ENCODE measurements around the gene MISP. TPM values are rescaled to one million over a fixed set of nuclear protein-coding genes. Genes with fewer than 3 reads are reported as not detected.

MISP gene
- total and polyA plus RNA-seq, 2 of the 13 experiments (the other 11 are each of a cell fraction or from before 2014, with no cell fraction given), result 0.67 to 1.3 TPM

DNA sequence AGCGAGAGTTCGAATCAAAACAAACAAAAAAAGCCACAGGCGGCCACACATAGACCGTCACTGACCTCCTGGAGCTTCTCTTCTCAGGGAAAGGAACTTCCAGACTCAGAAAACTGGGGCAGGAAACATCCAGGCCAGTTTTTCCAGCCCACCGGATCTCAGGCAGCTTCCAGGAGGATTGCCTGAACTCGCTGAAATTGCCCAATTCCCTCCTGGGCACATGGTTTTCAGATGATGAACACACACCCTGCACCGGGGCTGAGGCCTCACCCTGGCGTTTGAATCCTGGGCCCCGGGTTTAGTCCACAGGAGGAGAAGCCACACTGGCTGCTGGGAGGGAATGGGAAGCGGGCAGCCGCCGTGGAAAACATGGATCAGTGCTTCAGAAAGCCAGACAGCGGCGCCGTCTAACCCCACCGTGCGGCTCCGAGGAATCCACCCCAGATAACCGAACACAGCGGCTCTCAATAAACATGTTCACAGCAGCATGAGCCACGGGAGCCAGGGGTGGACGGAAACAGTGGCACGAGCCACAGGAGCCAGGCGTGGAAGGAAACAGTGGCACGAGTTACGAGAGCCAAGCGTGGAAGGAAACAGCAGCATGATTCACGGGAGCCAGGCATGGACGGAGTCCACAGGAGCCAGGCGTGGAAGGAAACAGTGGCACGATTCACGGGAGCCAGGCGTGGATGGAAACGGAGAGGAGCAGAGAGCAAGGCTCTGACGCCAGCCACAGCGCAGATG lies 28.2 kb downstream of the MISP start (continued):
- TF ChIP-seq, protein P1, sequence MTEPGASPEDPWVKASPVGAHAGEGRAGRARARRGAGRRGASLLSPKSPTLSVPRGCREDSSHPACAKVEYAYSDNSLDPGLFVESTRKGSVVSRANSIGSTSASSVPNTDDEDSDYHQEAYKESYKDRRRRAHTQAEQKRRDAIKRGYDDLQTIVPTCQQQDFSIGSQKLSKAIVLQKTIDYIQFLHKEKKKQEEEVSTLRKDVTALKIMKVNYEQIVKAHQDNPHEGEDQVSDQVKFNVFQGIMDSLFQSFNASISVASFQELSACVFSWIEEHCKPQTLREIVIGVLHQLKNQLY (CRISPR knock-in tag; IDR thresholded peaks at IDR 0.05), result peak; percentile 66; the same call in 1 of the 2 replicates
- TF ChIP-seq ZNF709 (CRISPR knock-in tag; IDR thresholded peaks at IDR 0.05) (no peak), KLF16 (CRISPR knock-in tag; IDR thresholded peaks at IDR 0.05) (peak in 1 of 2 experiments; percentile 91; a peak in 2 of 4 replicates), CENPT (CRISPR knock-in tag; IDR thresholded peaks at IDR 0.05; ENCODE audit: low read depth) (0 out of 2 replicates have a peak, but pooled peaks have one; percentile 51), GABPB1 (CRISPR knock-in tag; IDR thresholded peaks at IDR 0.05) (peak; percentile 53), ZNF569 (CRISPR knock-in tag; IDR thresholded peaks at IDR 0.05; ENCODE audit: borderline replicate concordance) (no peak), PHF8 (CRISPR knock-in tag; IDR thresholded peaks at IDR 0.05) (peak; percentile 55), MTF1 (CRISPR knock-in tag; IDR thresholded peaks at IDR 0.05) (peak; percentile 84; the same call in 1 of the 2 replicates), MYC (CRISPR knock-in tag; IDR thresholded peaks at IDR 0.05; ENCODE audit: borderline replicate concordance) (peak; percentile 92), ZNF367 (CRISPR knock-in tag; IDR thresholded peaks at IDR 0.05; ENCODE audit: borderline replicate concordance) (no peak; the same call in 1 of the 2 replicates), IRX3 (CRISPR knock-in tag; IDR thresholded peaks at IDR 0.05; ENCODE audit: borderline replicate concordance, low read depth) (peak; percentile 71; the same call in 1 of the 2 replicates), ZSCAN30 (CRISPR knock-in tag; IDR thresholded peaks at IDR 0.05) (no peak), ELF3 (CRISPR knock-in tag; IDR thresholded peaks at IDR 0.05) (peak; percentile 83), ZNF274 (CRISPR knock-in tag; IDR thresholded peaks at IDR 0.05) (peak; percentile 89), ZNF549 (CRISPR knock-in tag; IDR thresholded peaks at IDR 0.05) (no peak), NFYC (CRISPR knock-in tag; IDR thresholded peaks at IDR 0.05) (peak; percentile 40; the same call in 1 of the 2 replicates)
- TF ChIP-seq, protein P2, sequence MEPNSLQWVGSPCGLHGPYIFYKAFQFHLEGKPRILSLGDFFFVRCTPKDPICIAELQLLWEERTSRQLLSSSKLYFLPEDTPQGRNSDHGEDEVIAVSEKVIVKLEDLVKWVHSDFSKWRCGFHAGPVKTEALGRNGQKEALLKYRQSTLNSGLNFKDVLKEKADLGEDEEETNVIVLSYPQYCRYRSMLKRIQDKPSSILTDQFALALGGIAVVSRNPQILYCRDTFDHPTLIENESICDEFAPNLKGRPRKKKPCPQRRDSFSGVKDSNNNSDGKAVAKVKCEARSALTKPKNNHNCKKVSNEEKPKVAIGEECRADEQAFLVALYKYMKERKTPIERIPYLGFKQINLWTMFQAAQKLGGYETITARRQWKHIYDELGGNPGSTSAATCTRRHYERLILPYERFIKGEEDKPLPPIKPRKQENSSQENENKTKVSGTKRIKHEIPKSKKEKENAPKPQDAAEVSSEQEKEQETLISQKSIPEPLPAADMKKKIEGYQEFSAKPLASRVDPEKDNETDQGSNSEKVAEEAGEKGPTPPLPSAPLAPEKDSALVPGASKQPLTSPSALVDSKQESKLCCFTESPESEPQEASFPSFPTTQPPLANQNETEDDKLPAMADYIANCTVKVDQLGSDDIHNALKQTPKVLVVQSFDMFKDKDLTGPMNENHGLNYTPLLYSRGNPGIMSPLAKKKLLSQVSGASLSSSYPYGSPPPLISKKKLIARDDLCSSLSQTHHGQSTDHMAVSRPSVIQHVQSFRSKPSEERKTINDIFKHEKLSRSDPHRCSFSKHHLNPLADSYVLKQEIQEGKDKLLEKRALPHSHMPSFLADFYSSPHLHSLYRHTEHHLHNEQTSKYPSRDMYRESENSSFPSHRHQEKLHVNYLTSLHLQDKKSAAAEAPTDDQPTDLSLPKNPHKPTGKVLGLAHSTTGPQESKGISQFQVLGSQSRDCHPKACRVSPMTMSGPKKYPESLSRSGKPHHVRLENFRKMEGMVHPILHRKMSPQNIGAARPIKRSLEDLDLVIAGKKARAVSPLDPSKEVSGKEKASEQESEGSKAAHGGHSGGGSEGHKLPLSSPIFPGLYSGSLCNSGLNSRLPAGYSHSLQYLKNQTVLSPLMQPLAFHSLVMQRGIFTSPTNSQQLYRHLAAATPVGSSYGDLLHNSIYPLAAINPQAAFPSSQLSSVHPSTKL (CRISPR knock-in tag; IDR thresholded peaks at IDR 0.05), result peak; percentile 77
- TF ChIP-seq, protein P3, sequence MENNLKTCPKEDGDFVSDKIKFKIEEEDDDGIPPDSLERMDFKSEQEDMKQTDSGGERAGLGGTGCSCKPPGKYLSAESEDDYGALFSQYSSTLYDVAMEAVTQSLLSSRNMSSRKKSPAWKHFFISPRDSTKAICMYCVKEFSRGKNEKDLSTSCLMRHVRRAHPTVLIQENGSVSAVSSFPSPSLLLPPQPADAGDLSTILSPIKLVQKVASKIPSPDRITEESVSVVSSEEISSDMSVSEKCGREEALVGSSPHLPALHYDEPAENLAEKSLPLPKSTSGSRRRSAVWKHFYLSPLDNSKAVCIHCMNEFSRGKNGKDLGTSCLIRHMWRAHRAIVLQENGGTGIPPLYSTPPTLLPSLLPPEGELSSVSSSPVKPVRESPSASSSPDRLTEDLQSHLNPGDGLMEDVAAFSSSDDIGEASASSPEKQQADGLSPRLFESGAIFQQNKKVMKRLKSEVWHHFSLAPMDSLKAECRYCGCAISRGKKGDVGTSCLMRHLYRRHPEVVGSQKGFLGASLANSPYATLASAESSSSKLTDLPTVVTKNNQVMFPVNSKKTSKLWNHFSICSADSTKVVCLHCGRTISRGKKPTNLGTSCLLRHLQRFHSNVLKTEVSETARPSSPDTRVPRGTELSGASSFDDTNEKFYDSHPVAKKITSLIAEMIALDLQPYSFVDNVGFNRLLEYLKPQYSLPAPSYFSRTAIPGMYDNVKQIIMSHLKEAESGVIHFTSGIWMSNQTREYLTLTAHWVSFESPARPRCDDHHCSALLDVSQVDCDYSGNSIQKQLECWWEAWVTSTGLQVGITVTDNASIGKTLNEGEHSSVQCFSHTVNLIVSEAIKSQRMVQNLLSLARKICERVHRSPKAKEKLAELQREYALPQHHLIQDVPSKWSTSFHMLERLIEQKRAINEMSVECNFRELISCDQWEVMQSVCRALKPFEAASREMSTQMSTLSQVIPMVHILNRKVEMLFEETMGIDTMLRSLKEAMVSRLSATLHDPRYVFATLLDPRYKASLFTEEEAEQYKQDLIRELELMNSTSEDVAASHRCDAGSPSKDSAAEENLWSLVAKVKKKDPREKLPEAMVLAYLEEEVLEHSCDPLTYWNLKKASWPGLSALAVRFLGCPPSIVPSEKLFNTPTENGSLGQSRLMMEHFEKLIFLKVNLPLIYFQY (CRISPR knock-in tag; IDR thresholded peaks at IDR 0.05; ENCODE audit: borderline replicate concordance), result peak; percentile 84
- TF ChIP-seq, protein P4, sequence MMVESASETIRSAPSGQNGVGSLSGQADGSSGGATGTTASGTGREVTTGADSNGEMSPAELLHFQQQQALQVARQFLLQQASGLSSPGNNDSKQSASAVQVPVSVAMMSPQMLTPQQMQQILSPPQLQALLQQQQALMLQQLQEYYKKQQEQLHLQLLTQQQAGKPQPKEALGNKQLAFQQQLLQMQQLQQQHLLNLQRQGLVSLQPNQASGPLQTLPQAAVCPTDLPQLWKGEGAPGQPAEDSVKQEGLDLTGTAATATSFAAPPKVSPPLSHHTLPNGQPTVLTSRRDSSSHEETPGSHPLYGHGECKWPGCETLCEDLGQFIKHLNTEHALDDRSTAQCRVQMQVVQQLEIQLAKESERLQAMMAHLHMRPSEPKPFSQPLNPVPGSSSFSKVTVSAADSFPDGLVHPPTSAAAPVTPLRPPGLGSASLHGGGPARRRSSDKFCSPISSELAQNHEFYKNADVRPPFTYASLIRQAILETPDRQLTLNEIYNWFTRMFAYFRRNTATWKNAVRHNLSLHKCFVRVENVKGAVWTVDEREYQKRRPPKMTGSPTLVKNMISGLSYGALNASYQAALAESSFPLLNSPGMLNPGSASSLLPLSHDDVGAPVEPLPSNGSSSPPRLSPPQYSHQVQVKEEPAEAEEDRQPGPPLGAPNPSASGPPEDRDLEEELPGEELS (CRISPR knock-in tag; IDR thresholded peaks at IDR 0.05), result peak; percentile 73; the same call in 1 of the 2 replicates

Data from HepG2 (cell line).